PC-3 (cell line): ENCODE measurements around the gene UPF2. TPM values are rescaled to one million over a fixed set of nuclear protein-coding genes. Genes with fewer than 3 reads are reported as not detected.

ENCODE experiments used
- ATAC-seq: fragments of 200-7000 bp; cut with Tn5 transposase; 2 replicates; pipeline ENCODE4 v1.9.1; 2020; ENCODE audit warnings: mild to moderate bottlenecking, moderate library complexity
- BruUV-seq: library from RNA; stranded (reverse); fragments of 400-500 nt; replicated peaks from 2 replicates; lab custom pipeline; 2021; lab: Mats Ljungman, UMichigan
- CTCF ChIA-PET: fragments of 300-600 bp; sonication (Branson Sonifier 250); formaldehyde crosslinking; loops from one replicate; lab custom pipeline; 2022; ENCODE audit warnings: antibody characterized with exemption; lab: Charles Lee
- POLR2A ChIA-PET: fragments of 300-600 bp; sonication (Branson Sonifier 250); formaldehyde crosslinking; loops from one replicate; lab custom pipeline; 2022; ENCODE audit warnings: antibody characterized with exemption; ENCODE audit not compliant: unreplicated experiment; lab: Charles Lee
- DNase-seq: peaks from one replicate; pipeline ENCODE4 v3.0.0-alpha.2; 2015
- H2AFZ ChIP-seq: fragments of 300-600 bp; sonication (generic); 2 replicates; pipeline ENCODE4 v1.6.0; 2016; ENCODE audit warnings: antibody characterized with exemption, low read length
- H3F3A ChIP-seq: fragments of 300-600 bp; sonication (generic); one replicate; pipeline ENCODE4 v1.6.0; 2017; ENCODE audit warnings: antibody characterized with exemption, low read length, control low read depth, mild to moderate bottlenecking; ENCODE audit not compliant: unreplicated experiment
- H3K27ac ChIP-seq: fragments of 300-600 bp; sonication (generic); 2 replicates; pipeline ENCODE4 v1.5.1; 2016; ENCODE audit warnings: mild to moderate bottlenecking, low read length
- H3K27me3 ChIP-seq: fragments of 300-600 bp; sonication (generic); 2 replicates; pipeline ENCODE4 v1.6.1; 2016; ENCODE audit warnings: low read length, mixed read lengths
- H3K36me3 ChIP-seq: fragments of 300-600 bp; sonication (generic); 2 replicates; pipeline ENCODE4 v1.6.1; 2016; ENCODE audit warnings: low read depth, mixed run types, low read length, mixed read lengths
- H3K4me1 ChIP-seq: fragments of 300-600 bp; sonication (generic); 2 replicates; pipeline ENCODE4 v1.5.1; 2016; ENCODE audit warnings: low read length; ENCODE audit not compliant: insufficient read depth
- H3K4me2 ChIP-seq: fragments of 300-600 bp; sonication (generic); 2 replicates; pipeline ENCODE4 v1.6.0; 2016; ENCODE audit warnings: low read length
- H3K4me3 ChIP-seq: fragments of 300-600 bp; sonication (generic); 2 replicates; pipeline ENCODE4 v1.5.1; 2016; ENCODE audit warnings: mild to moderate bottlenecking, low read length, mixed read lengths
- H3K79me2 ChIP-seq: fragments of 300-600 bp; sonication (generic); 2 replicates; pipeline ENCODE4 v1.6.1; 2017; ENCODE audit warnings: low read length, mixed read lengths
- H3K9ac ChIP-seq: fragments of 300-600 bp; sonication (generic); 2 replicates; pipeline ENCODE4 v1.6.0; 2016; ENCODE audit warnings: mild to moderate bottlenecking, low read length
- H3K9me2 ChIP-seq: fragments of 300-600 bp; sonication (generic); replicated peaks from 2 replicates; pipeline ENCODE4 v1.6.1; 2016; ENCODE audit warnings: mixed run types, low read length, mixed read lengths
- H3K9me3 ChIP-seq: fragments of 300-600 bp; sonication (generic); 2 replicates; pipeline ENCODE4 v1.6.1; 2016; ENCODE audit warnings: low read length, mixed read lengths
- H4K20me1 ChIP-seq: fragments of 300-600 bp; sonication (generic); 2 replicates; pipeline ENCODE4 v1.6.1; 2016; ENCODE audit warnings: low read length, mixed read lengths
- EZH2 ChIP-seq: fragments of 300-600 bp; sonication (generic); IDR thresholded peaks from one replicate; pipeline ENCODE4 v1.6.1; 2017; ENCODE audit warnings: antibody characterized with exemption, mild to moderate bottlenecking, low read length; ENCODE audit not compliant: unreplicated experiment
- EZH2phosphoT487 ChIP-seq: fragments of 300-600 bp; sonication (generic); IDR thresholded peaks from 2 replicates; pipeline ENCODE4 v1.6.1; 2018; ENCODE audit warnings: mild to moderate bottlenecking, antibody characterized with exemption, low read length, borderline replicate concordance
- intact Hi-C: fragments of 100-400 bp; cut with micrococcal nuclease; formaldehyde crosslinking; loops from 2 replicates; pipeline ENCODE4 v1.9.0; 2023
- total RNA-seq: library from RNA; depleted of rRNA; stranded (reverse); fragments of >200 nt; gene quantifications from 2 replicates; pipeline ENCODE4 v1.2.3, GENCODE V29; 2014
- TF ChIP-seq, protein P1 (sequence below): fragments of 300-600 bp; sonication (generic); conservative IDR thresholded peaks from 2 replicates; pipeline ENCODE4 v1.5.1; 2017; ENCODE audit warnings: antibody characterized with exemption, low read depth, mild to moderate bottlenecking, low read length

Gene UPF2
- total RNA-seq, 1 experiment from 2014 or later: 12.0 TPM

DNA sequence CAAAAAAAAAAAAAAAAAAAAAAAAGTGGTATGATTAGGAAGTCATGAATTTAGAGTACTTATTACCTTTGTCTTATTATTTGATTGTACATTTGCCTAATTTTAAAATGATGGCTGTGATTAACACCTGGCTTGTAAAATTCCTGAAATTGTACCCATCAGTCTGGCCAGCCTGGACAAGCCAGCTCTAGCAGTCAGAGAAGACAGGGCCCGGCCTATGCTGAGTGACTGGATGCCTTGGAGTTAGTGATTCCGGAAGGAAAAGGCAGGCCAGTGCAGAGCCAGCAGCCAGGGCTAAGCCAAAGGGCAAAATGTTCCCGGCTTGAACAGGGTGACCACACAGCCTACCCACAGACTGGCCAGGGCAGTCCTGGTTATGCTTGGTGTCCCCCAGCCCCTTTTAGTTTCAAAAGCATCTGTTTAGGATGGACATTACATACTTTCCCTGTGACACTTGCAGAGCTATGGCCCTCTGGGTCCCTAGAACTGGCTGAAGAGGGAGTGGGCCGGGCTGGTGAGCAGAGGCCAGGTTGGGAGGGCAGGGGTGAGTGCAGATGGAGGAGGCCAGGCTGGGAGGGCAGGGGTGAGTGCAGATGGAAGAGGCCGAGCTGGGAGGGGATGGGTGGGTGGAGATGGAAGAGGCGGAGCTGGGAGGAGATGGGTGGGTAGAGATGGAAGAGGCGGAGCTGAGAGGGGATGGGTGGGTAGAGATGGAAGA, 157.7 kb downstream of the UPF2 start:
- ATAC-seq: no peak
- Histone ChIP-seq H2AFZ (no peak overlapping the region), H3K9ac (no peak overlapping the region; the same call in 1 of the 2 replicates), H3K4me3 (no peak overlapping the region), H3K27ac (0 out of 2 replicates have a peak overlapping the region, but pooled peaks have one; percentile 16), H3K27me3 (no peaks in the 10 kb centered on the region), H3K9me3 (no peaks in the 10 kb centered on the region), H3K9me2 (no peaks in the 10 kb centered on the region), H3K36me3 (no peaks in the 10 kb centered on the region), H4K20me1 (no peaks in the 10 kb centered on the region), H3K4me2 (no peak overlapping the region), H3K4me1 (peaks cover 43% of the 10 kb centered on the region), H3K79me2 (no peaks in the 10 kb centered on the region), H3F3A (no peaks in the 10 kb centered on the region)
- intact Hi-C loops: no loop called here
- TF ChIP-seq, protein P1, sequence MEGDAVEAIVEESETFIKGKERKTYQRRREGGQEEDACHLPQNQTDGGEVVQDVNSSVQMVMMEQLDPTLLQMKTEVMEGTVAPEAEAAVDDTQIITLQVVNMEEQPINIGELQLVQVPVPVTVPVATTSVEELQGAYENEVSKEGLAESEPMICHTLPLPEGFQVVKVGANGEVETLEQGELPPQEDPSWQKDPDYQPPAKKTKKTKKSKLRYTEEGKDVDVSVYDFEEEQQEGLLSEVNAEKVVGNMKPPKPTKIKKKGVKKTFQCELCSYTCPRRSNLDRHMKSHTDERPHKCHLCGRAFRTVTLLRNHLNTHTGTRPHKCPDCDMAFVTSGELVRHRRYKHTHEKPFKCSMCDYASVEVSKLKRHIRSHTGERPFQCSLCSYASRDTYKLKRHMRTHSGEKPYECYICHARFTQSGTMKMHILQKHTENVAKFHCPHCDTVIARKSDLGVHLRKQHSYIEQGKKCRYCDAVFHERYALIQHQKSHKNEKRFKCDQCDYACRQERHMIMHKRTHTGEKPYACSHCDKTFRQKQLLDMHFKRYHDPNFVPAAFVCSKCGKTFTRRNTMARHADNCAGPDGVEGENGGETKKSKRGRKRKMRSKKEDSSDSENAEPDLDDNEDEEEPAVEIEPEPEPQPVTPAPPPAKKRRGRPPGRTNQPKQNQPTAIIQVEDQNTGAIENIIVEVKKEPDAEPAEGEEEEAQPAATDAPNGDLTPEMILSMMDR: no peak
- no peak for TF ChIP-seq EZH2phosphoT487
- no peak for TF ChIP-seq EZH2
- CTCF ChIA-PET: no interaction called here
- POLR2A ChIA-PET: no interaction called here
- DNase-seq: no peak
- no TSS peak for BruUV-seq

DNA sequence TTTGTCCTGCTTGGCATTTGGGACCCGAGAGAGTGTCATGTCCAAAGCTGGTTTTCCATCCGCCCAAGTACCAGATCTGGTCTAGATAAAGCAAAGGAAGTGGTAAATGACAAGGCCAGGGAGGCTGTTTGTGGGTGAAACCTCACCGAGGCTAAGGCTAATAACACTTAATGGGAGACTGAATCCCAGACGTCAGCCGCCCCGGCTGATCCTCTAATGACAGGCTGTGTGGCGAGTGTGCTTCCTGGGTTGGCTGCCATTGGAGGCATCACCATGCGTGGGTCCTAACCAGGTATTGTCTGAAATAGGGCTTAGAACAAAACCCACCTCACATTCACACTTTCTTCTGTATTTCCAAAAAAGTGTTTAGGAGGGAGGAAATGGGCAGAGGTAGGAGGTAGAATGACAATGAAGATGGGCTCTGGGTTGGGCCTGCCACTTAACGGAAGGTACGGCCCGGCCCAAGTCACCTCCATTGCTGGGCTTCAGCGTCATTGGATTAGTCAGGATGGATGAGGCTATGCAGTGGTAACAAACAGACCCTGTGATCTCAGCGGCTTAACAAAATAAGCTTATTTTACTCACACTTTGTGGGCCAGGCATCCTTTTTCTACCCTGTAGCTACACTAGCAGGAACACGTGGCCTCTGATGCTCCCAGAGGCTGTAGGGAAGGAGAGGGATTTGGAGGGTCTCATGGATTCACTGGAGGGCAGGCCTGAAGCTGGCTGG, 159.8 kb downstream of the UPF2 start:
- BruUV-seq: no TSS peak
- Histone ChIP-seq H2AFZ (0 out of 2 replicates have a peak overlapping the region, but pooled peaks have one; percentile 32), H3K36me3 (no peaks in the 10 kb centered on the region), H4K20me1 (no peaks in the 10 kb centered on the region), H3K9me3 (no peaks in the 10 kb centered on the region), H3K79me2 (no peaks in the 10 kb centered on the region), H3K27ac (peak overlapping the region; percentile 100), H3K4me1 (peaks cover 43% of the 10 kb centered on the region), H3K9ac (peak overlapping the region; percentile 88), H3K9me2 (no peaks in the 10 kb centered on the region), H3K4me3 (peak overlapping the region; percentile 9; the same call in 1 of the 2 replicates), H3F3A (no peaks in the 10 kb centered on the region), H3K27me3 (no peaks in the 10 kb centered on the region), H3K4me2 (peak overlapping the region; percentile 44)
- ChIA-PET POLR2A (interaction anchor here (0.6 kb wide), 1 partner anchor 11 kb away, joined by 3 read pairs; no protein-coding TSS in a partner anchor), CTCF (no interaction called here)
- TF ChIP-seq EZH2: no peak
- ATAC-seq: peak; percentile 14
- DNase-seq: peak; percentile 66
- intact Hi-C loops: no loop called here

DNA sequence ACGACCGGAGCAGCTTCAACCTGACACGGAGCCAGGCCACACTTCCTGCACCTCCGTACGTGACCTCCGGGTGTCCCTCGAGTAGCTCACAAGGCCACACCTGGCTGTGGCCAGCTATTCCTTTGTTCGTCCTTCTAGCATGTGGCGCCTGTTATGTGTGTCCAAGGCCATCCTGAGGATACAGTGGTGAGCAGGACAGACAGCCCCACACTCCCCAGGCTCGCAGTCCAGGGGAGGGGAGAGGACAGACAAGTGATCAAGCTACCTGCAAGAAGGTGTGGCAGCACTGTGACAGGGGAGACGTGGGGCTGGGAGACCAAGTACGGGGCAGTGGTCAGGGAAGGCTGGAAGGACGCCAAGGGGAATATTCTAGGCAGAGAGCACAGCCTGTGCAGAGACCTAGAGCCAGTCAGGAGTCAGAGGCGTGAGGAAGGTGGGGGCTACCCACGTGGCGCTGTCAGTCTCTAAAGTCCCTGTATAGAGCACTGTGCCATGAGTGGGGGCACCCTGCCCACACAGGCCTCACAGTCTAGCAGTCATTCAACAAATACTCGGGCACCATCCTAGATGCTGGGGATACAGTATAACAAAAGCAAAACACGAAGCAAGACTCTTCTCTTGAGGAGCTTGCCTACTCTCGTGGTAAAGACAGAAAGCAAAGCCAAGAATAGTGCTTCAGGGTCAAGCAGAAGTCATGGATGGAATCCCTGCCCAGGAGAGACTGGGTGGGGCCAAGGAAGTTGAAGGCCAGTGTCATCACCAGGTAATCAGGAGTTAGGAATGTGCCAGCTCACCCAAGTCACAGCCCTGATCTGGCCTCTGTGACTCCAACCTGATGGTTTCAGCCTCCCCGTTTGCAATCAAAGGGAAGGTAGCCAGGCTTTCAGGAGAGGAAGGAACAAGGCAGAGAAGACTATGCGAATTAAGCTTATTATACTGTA, 160.9 kb downstream of the UPF2 start:
- H2AFZ ChIP-seq: no peak overlapping the region
- H3K4me3 ChIP-seq: no peak overlapping the region

More for the DNA sequence above, 160.9 kb downstream of the UPF2 start:
- no peaks in the 10 kb centered on the region for H3F3A ChIP-seq
- no peaks in the 10 kb centered on the region for H4K20me1 ChIP-seq
- intact Hi-C loops: no loop called here
- CTCF ChIA-PET: interaction anchor here (0.6 to 1.1 kb wide), 4 partner anchors 22 to 105 kb away, joined by 4 read pairs; no protein-coding TSS in a partner anchor
- peaks cover 37% of the 10 kb centered on the region for H3K4me1 ChIP-seq
- peak overlapping the region; percentile 88 for H3K9ac ChIP-seq
- POLR2A ChIA-PET: interaction anchor here (0.6 kb wide), 1 partner anchor 9 kb away, joined by 3 read pairs; no protein-coding TSS in a partner anchor
- H3K9me3 ChIP-seq: no peaks in the 10 kb centered on the region
- H3K36me3 ChIP-seq: no peaks in the 10 kb centered on the region
- H3K27me3 ChIP-seq: no peaks in the 10 kb centered on the region
- BruUV-seq: no TSS peak
- DNase-seq (peak; percentile 84), ATAC-seq (peak; percentile 73)
- H3K27ac ChIP-seq: peak overlapping the region; percentile 100
- peak overlapping the region; percentile 46 for H3K4me2 ChIP-seq
- TF ChIP-seq EZH2phosphoT487: no peak
- TF ChIP-seq, protein P1: peak; percentile 36; the same call in 1 of the 2 replicates
- no peaks in the 10 kb centered on the region for H3K9me2 ChIP-seq
- H3K79me2 ChIP-seq: no peaks in the 10 kb centered on the region
